Posterior cingulate gyrus (tissue), 11 donors: ENCODE results near the gene CD83.

Source experiments
- DNase-seq, 10 donors: peaks; one replicate each; pipeline versions ENCODE4 v3.0.0 to v3.0.0-alpha.2; 2020 to 2021; ENCODE audit warnings: mixed read lengths in 3 of 10
- intact Hi-C: fragments of 100-400 bp; cut with DNase I; formaldehyde crosslinking; loops from one replicate; pipeline ENCODE4 v1.15.1; 2023

The CD83 gene

GRCh38 chr6:14180609-14181008 lies 63.0 kb downstream of the CD83 start:
- intact Hi-C loops, result no loop called here
- DNase-seq, result no peak

- intact Hi-C loops, result no loop called here
- no peak for DNase-seq
Observed at GRCh38 chr6:14182916-14183315, 65.3 kb downstream of the CD83 start.
